Fibroblast of lung (primary cell): ENCODE measurements around the gene CD69. TPM values are rescaled to one million over a fixed set of nuclear protein-coding genes. Genes with fewer than 3 reads are reported as not detected.

ENCODE experiments used
- DNase-seq, 2 donors: peaks; one replicate each; pipeline versions ENCODE4 v3.0.0 to v3.0.0-alpha.2; 2010; ENCODE audit warnings: low read depth in 2 of 2
- H2AFZ ChIP-seq: 2 replicates; pipeline ENCODE4 v1.5.1; 2012; ENCODE audit warnings: low read length, control low read depth, inconsistent platforms
- H3K27ac ChIP-seq: 2 replicates; pipeline ENCODE4 v1.5.1; 2011; ENCODE audit warnings: low read length, control low read depth; ENCODE audit not compliant: insufficient read depth
- H3K27me3 ChIP-seq: 2 replicates; pipeline ENCODE4 v1.5.1; 2011; ENCODE audit warnings: mild to moderate bottlenecking, low read length; ENCODE audit not compliant: control insufficient read depth, insufficient read depth
- H3K36me3 ChIP-seq: 2 replicates; pipeline ENCODE4 v1.5.1; 2011; ENCODE audit warnings: low read length; ENCODE audit not compliant: control insufficient read depth, insufficient read depth
- H3K4me1 ChIP-seq: 2 replicates; pipeline ENCODE4 v1.5.1; 2011; ENCODE audit warnings: low read length; ENCODE audit not compliant: control insufficient read depth, insufficient read depth; ENCODE audit errors: extremely low read depth
- H3K4me2 ChIP-seq: 2 replicates; pipeline ENCODE4 v1.5.1; 2011; ENCODE audit warnings: low read length, control low read depth; ENCODE audit not compliant: insufficient read depth; ENCODE audit errors: extremely low read depth
- H3K4me3 ChIP-seq, 4 experiments: fragments of 200-600 bp in 1 of 4; sonication (generic) in 1 of 4; replicated peaks in 1 of 4; 2 replicates each; pipeline ENCODE4 v1.5.1; 2011 to 2016; ENCODE audit warnings: low read length in 4 of 4, low read depth in 3 of 4, mild to moderate bottlenecking in 3 of 4, control low read depth in 2 of 4, inconsistent platforms in 1 of 4, mixed read lengths in 1 of 4; ENCODE audit not compliant: insufficient read depth in 1 of 4; ENCODE audit errors: control extremely low read depth in 1 of 4
- H3K79me2 ChIP-seq: 2 replicates; pipeline ENCODE4 v1.5.1; 2012; ENCODE audit warnings: mild to moderate bottlenecking, low read length, inconsistent platforms; ENCODE audit not compliant: control insufficient read depth, insufficient read depth
- H3K9ac ChIP-seq: 2 replicates; pipeline ENCODE4 v1.5.1; 2011; ENCODE audit warnings: mild to moderate bottlenecking, low read length, control low read depth; ENCODE audit not compliant: insufficient read depth
- H3K9me3 ChIP-seq: 2 replicates; pipeline ENCODE4 v1.5.1; 2012; ENCODE audit warnings: low read depth, low read length; ENCODE audit not compliant: control insufficient read depth, insufficient read depth
- H4K20me1 ChIP-seq: 2 replicates; pipeline ENCODE4 v1.5.1; 2011; ENCODE audit warnings: low read length; ENCODE audit not compliant: control insufficient read depth, insufficient read depth; ENCODE audit errors: extremely low read depth
- EZH2 ChIP-seq: IDR thresholded peaks from 2 replicates; pipeline ENCODE4 v1.5.1; 2012; ENCODE audit warnings: low read length, control low read depth, mild to moderate bottlenecking; ENCODE audit errors: missing control alignments
- polyA plus RNA-seq, 2 donors: library from polyadenylated mRNA; depleted of rRNA in 1 of 2; stranded (reverse) in 1 of 2; unstranded in 1 of 2; fragments of >200 nt; gene quantifications; 2 replicates each; pipeline ENCODE4 v1.2.1, GENCODE V29; 2011 to 2012; ENCODE audit warnings: missing spikeins in 1 of 2
- total RNA-seq: library from RNA; depleted of rRNA; stranded (reverse); fragments of >200 nt; gene quantifications from 2 replicates; pipeline ENCODE4 v1.2.1, GENCODE V29; 2014
- TF ChIP-seq, protein P1 (sequence below), 2 donors: IDR thresholded peaks in 1 of 2; conservative IDR thresholded peaks in 1 of 2; 1 replicate in 1 of 2; 2 replicates in 1 of 2; pipeline ENCODE4 v1.5.1; 2011 to 2012; ENCODE audit warnings: low read length in 2 of 2, control low read depth in 1 of 2, inconsistent platforms in 1 of 2, low read depth in 1 of 2, mild to moderate bottlenecking in 1 of 2

Gene CD69
- total and polyA plus RNA-seq, 2 donors (not counting 1 experiment from before 2014, with no cell fraction given): not detected

DNA sequence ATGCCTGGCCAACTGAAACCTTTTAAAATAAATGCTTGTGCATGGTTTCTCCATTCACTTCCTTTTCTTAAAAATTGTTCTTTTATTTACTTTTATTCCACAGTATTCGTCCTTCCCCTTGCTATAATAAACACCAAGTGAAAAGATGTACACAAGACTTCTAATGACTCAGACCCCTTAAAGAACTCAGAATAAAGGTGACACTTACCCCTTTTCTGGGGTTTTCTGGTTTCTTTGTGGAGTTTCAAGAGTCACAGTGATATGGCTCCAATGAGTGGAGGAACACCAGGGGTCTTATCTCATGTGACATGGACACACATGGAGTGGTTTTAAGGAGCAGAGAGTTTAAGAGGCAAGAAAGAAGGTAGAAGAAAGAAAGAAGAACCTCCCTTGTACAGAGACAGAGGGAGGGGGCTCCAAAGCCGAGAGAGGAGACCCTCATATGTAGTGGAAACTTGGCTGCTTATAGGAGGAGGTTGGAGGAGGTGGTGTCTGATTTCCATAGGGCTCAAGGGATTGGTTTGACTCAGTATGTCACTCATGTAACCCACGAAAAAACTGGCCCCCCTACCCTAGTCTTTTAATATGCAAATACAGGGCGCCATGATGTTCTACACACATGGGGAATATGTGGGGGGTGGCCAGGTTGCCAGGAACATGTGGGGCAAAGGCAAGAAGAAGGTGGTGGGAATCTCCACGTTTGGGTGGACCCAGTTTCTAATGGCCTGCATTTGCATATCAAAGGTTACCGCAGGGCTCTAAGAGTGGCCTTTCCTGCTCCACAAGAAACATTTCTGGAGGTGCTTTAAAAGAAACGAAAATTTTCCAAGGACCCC lies 22.1 kb upstream of the CD69 start:
- Histone ChIP-seq H3K4me2 (no peak overlapping the region), H3K79me2 (no peaks in the 10 kb centered on the region), H2AFZ (no peak overlapping the region), H3K36me3 (no peaks in the 10 kb centered on the region), H3K27ac (no peak overlapping the region), H4K20me1 (no peaks in the 10 kb centered on the region), H3K9ac (no peak overlapping the region), H3K9me3 (no peaks in the 10 kb centered on the region), H3K4me1 (no peaks in the 10 kb centered on the region), H3K27me3 (no peaks in the 10 kb centered on the region), H3K4me3 (no peak overlapping the region)
- DNase-seq: no peak
- TF ChIP-seq, protein P1, sequence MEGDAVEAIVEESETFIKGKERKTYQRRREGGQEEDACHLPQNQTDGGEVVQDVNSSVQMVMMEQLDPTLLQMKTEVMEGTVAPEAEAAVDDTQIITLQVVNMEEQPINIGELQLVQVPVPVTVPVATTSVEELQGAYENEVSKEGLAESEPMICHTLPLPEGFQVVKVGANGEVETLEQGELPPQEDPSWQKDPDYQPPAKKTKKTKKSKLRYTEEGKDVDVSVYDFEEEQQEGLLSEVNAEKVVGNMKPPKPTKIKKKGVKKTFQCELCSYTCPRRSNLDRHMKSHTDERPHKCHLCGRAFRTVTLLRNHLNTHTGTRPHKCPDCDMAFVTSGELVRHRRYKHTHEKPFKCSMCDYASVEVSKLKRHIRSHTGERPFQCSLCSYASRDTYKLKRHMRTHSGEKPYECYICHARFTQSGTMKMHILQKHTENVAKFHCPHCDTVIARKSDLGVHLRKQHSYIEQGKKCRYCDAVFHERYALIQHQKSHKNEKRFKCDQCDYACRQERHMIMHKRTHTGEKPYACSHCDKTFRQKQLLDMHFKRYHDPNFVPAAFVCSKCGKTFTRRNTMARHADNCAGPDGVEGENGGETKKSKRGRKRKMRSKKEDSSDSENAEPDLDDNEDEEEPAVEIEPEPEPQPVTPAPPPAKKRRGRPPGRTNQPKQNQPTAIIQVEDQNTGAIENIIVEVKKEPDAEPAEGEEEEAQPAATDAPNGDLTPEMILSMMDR (conservative IDR thresholded peaks at IDR 0.05 in 1 of 2, IDR thresholded peaks at IDR 0.05 in 1 of 2; ENCODE audit: low read depth in 1 of 2, low read length in 2 of 2): no peak
- no peak for TF ChIP-seq EZH2

DNA sequence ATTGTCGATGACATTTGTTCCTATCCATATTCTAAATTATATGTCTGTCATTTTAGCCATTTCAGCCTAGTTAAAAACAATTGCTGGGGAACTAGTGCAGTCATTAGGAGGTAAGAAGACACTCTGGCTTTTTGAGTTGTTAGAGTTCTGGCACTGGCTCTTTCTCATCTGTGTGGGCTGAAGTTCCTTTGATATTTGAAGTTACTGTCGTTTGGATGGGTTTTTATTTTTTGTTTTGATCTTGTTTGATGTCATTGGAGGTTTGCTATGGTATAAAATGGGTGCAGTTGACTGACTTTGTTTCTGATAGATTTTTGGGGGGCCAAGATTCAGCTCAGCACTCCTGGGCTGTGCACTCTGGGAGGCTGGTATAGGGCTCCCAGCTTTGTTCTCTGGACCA lies 20.7 kb upstream of the CD69 start:
- no peak overlapping the region for H3K9ac ChIP-seq
- no peaks in the 10 kb centered on the region for H4K20me1 ChIP-seq
- no peaks in the 10 kb centered on the region for H3K36me3 ChIP-seq
- no peaks in the 10 kb centered on the region for H3K4me1 ChIP-seq
- no peaks in the 10 kb centered on the region for H3K79me2 ChIP-seq
- no peaks in the 10 kb centered on the region for H3K9me3 ChIP-seq
- no peak for TF ChIP-seq EZH2
- TF ChIP-seq, protein P1 (conservative IDR thresholded peaks at IDR 0.05 in 1 of 2, IDR thresholded peaks at IDR 0.05 in 1 of 2; ENCODE audit: low read depth in 1 of 2, low read length in 2 of 2): no peak
- DNase-seq: no peak
- no peaks in the 10 kb centered on the region for H3K27me3 ChIP-seq
- no peak overlapping the region for H3K4me2 ChIP-seq
- no peak overlapping the region for H3K4me3 ChIP-seq
- no peak overlapping the region for H3K27ac ChIP-seq
- H2AFZ ChIP-seq: no peak overlapping the region

DNA sequence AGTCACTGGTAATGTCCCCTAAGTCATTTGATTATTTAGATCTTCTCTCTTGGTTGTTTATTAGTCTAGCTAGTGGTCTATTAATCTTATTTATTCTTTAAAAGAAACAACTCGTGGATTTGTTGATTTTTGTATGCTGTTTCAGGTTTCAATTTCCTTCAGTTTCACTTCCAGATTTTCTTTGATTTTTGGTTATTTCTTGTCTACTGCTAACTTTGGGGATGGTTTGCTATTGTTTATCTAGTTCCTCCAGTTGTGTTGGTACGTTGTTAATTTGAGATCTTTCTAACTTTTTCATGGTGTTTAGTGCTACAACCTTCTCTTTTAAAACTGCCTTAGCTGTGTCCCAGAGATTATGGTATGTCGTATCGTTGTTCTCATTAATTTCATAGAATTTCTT lies 18.5 kb upstream of the CD69 start:
- Histone ChIP-seq H3K36me3 (no peaks in the 10 kb centered on the region), H3K9ac (no peak overlapping the region), H2AFZ (no peak overlapping the region), H3K9me3 (no peaks in the 10 kb centered on the region), H3K79me2 (no peaks in the 10 kb centered on the region), H3K27me3 (no peaks in the 10 kb centered on the region), H4K20me1 (no peaks in the 10 kb centered on the region), H3K4me1 (no peaks in the 10 kb centered on the region), H3K27ac (no peak overlapping the region), H3K4me3 (no peak overlapping the region), H3K4me2 (no peak overlapping the region)
- DNase-seq: no peak
- TF ChIP-seq EZH2: no peak
- TF ChIP-seq, protein P1 (conservative IDR thresholded peaks at IDR 0.05 in 1 of 2, IDR thresholded peaks at IDR 0.05 in 1 of 2; ENCODE audit: low read depth in 1 of 2, low read length in 2 of 2): no peak
